ENCODE results near the gene CNKSR3. TPM values are rescaled to one million over a fixed set of nuclear protein-coding genes. Genes with fewer than 3 reads are reported as not detected.

The CNKSR3 gene
- total and polyA plus RNA-seq, 2 of the 8 experiments (the other 6 are each of a cell fraction or from before 2014, with no cell fraction given) = 1.2 to 6.2 TPM

GRCh38 chr6:154361476-154361875, 149.0 kb downstream of the CNKSR3 start:
- TF ChIP-seq, protein P1, sequence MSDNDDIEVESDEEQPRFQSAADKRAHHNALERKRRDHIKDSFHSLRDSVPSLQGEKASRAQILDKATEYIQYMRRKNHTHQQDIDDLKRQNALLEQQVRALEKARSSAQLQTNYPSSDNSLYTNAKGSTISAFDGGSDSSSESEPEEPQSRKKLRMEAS (IDR thresholded peaks at IDR 0.05) = no peak
- TF ChIP-seq ZNF274 (IDR thresholded peaks at IDR 0.05; ENCODE audit: borderline replicate concordance, extremely low read depth, low read length) = no peak
- no peak for TF ChIP-seq TBP (IDR thresholded peaks at IDR 0.05; ENCODE audit: low read depth, low read length)
- TF ChIP-seq USF2 (IDR thresholded peaks at IDR 0.05; ENCODE audit: low read length) = no peak
- TF ChIP-seq EP300 (IDR thresholded peaks at IDR 0.05; ENCODE audit: borderline replicate concordance in 1 of 2, low read depth in 2 of 2, low read length in 2 of 2) = no peak
- no peak for TF ChIP-seq JUN (IDR thresholded peaks at IDR 0.05; ENCODE audit: low read depth, low read length)
- TF ChIP-seq YY1 (IDR thresholded peaks at IDR 0.05; ENCODE audit: low read depth, low read length) = no peak
- no peak for TF ChIP-seq SIN3A (conservative IDR thresholded peaks at IDR 0.05 in 1 of 2, IDR thresholded peaks at IDR 0.05 in 1 of 2; ENCODE audit: low read depth in 1 of 2, low read length in 2 of 2)
- TF ChIP-seq NRF1 (IDR thresholded peaks at IDR 0.05; ENCODE audit: low read depth, low read length) = no peak
- TF ChIP-seq EGR1 (IDR thresholded peaks at IDR 0.05; ENCODE audit: borderline replicate concordance, low read depth, low read length) = no peak
- TF ChIP-seq CTBP2 (IDR thresholded peaks at IDR 0.05; ENCODE audit: borderline replicate concordance, insufficient read depth, insufficient read length, low read length) = no peak
- TF ChIP-seq BACH1 (IDR thresholded peaks at IDR 0.05; ENCODE audit: low read length) = no peak
- no peak for TF ChIP-seq GTF2F1 (IDR thresholded peaks at IDR 0.05; ENCODE audit: borderline replicate concordance, low read depth, low read length)
- no peak overlapping the region for H2BK15ac ChIP-seq (ENCODE audit: low read length)
- no peak overlapping the region for H4K5ac ChIP-seq (ENCODE audit: insufficient read length, low read depth, low read length)
- H2BK20ac ChIP-seq (ENCODE audit: low read length) = no peak overlapping the region
- no peak overlapping the region for H2BK12ac ChIP-seq (ENCODE audit: low read depth, low read length)
- H4K8ac ChIP-seq (ENCODE audit: extremely low read depth, insufficient read depth, low read length) = no peak overlapping the region
- H3K9me3 ChIP-seq (ENCODE audit: insufficient read depth in 2 of 2, low read depth in 1 of 2, low read length in 1 of 2) = no peaks in the 10 kb centered on the region
- no peaks in the 10 kb centered on the region for H3K36me3 ChIP-seq (ENCODE audit: control insufficient read depth in 2 of 4, insufficient read depth in 4 of 4, low read length in 3 of 4)
- H3K23me2 ChIP-seq (ENCODE audit: low read depth, low read length) = no peaks in the 10 kb centered on the region
- DNase-seq (ENCODE audit: low read depth in 1 of 2, low spot score in 2 of 2) = no peak
- no peak overlapping the region for H3K4ac ChIP-seq (replicated peaks; ENCODE audit: insufficient read length, low read depth, low read length)
- no peak overlapping the region for H3K23ac ChIP-seq (ENCODE audit: insufficient read length)
- H3K14ac ChIP-seq (ENCODE audit: insufficient read length) = no peak overlapping the region
- FAIRE-seq = no peak
- no peak overlapping the region for H4K91ac ChIP-seq (replicated peaks; ENCODE audit: insufficient read length, low read length)
- no peak overlapping the region for H3K56ac ChIP-seq (replicated peaks; ENCODE audit: insufficient read length, low read depth, low read length)
- H3K79me2 ChIP-seq (ENCODE audit: control insufficient read depth in 1 of 2, insufficient read depth in 2 of 2, low read length in 2 of 2) = no peaks in the 10 kb centered on the region
- no peak overlapping the region for H2AFZ ChIP-seq (ENCODE audit: low read length)
- no peak overlapping the region for H3K4me2 ChIP-seq (ENCODE audit: insufficient read depth in 1 of 2, low read depth in 2 of 2, low read length in 2 of 2)
- no peak overlapping the region for H3K9ac ChIP-seq (replicated peaks in 1 of 4; ENCODE audit: extremely low read depth in 1 of 4, low read depth in 3 of 4, low read length in 3 of 4)
- WGBS, 2 experiments (ENCODE audit: extremely low coverage in 1 of 2, insufficient coverage in 1 of 2, insufficient read length in 1 of 2, insufficient replicate concordance in 2 of 2, low coverage in 1 of 2, low lambda C conversion rate in 2 of 2, missing lambda C conversion rate in 1 of 2) = 94% methylated on average over 5 of the region's 5 CpGs; no CpG with 5 or more reads in 1 of the 2 experiments
- H3K27me3 ChIP-seq (replicated peaks in 1 of 4; ENCODE audit: control insufficient read depth in 3 of 4, extremely low read depth in 1 of 4, insufficient read depth in 3 of 4, low read length in 3 of 4) = no peaks in the 10 kb centered on the region
- no peaks in the 10 kb centered on the region for H3K4me1 ChIP-seq (replicated peaks in 1 of 4; ENCODE audit: control insufficient read depth in 3 of 4, insufficient read depth in 4 of 4, low read length in 3 of 4)
- no peaks in the 10 kb centered on the region for H3K79me1 ChIP-seq (ENCODE audit: low read depth, low read length)
- no peaks in the 10 kb centered on the region for H4K20me1 ChIP-seq (replicated peaks in 1 of 2; ENCODE audit: control insufficient read depth in 1 of 2, insufficient read depth in 2 of 2, low read length in 2 of 2)
- no peak overlapping the region for H3K27ac ChIP-seq (ENCODE audit: low read depth, low read length)
- H2AK5ac ChIP-seq (ENCODE audit: low read depth, low read length) = no peak overlapping the region
- no peak overlapping the region for H2BK120ac ChIP-seq (replicated peaks; ENCODE audit: low read depth, low read length)
- ChIA-PET CTCF (ENCODE audit: partially characterized antibody) (interaction anchor here (1.0 to 1.3 kb wide), 2 partner anchors 10 to 19 kb away, joined by 3 to 5 read pairs; no protein-coding TSS in a partner anchor), POLR2A (ENCODE audit: partially characterized antibody) (interaction anchor here (0.6 kb wide), 1 partner anchor 139 kb away, joined by 3 read pairs; no protein-coding TSS in a partner anchor)
- no peak overlapping the region for H3K4me3 ChIP-seq (ENCODE audit: extremely low read depth in 1 of 4, insufficient read depth in 2 of 4, low read depth in 3 of 4, low read length in 4 of 4)
- H3K18ac ChIP-seq (ENCODE audit: extremely low read depth, low read length) = no peak overlapping the region
- no peak overlapping the region for H2BK5ac ChIP-seq (ENCODE audit: low read depth, low read length)
